Upper lobe of right lung (tissue), 1 donor: ENCODE results near the gene ANKRD44. TPM values are rescaled to one million over a fixed set of nuclear protein-coding genes. Genes with fewer than 3 reads are reported as not detected.
"Not testable (repeated sequence)": the region's sequence is repeated elsewhere in the genome, so short reads cannot be mapped to it uniquely, and the experiment has no call there.

Source experiments
- ATAC-seq: fragments of 200-7000 bp; cut with Tn5 transposase; one replicate; pipeline ENCODE4 v1.9.1; 2020; ENCODE audit warnings: mild to moderate bottlenecking, moderate library complexity
- DNase-seq: peaks from one replicate; pipeline ENCODE4 v3.0.0-alpha.2; 2020
- H3K27ac ChIP-seq: fragments of 200-600 bp; one replicate; pipeline ENCODE4 v1.8.0; 2022
- H3K27me3 ChIP-seq: fragments of 200-600 bp; one replicate; pipeline ENCODE4 v1.8.0; 2022; ENCODE audit warnings: mild to moderate bottlenecking
- H3K36me3 ChIP-seq: fragments of 200-600 bp; one replicate; pipeline ENCODE4 v1.8.0; 2022
- H3K4me1 ChIP-seq: fragments of 200-600 bp; one replicate; pipeline ENCODE4 v1.8.0; 2022
- H3K4me3 ChIP-seq: fragments of 200-600 bp; one replicate; pipeline ENCODE4 v1.8.0; 2022; ENCODE audit warnings: mild to moderate bottlenecking
- H3K9me3 ChIP-seq: fragments of 200-600 bp; one replicate; pipeline ENCODE4 v1.8.0; 2022
- intact Hi-C: fragments of 100-400 bp; cut with DNase I; formaldehyde crosslinking; loops from one replicate; pipeline ENCODE4 v1.11.0; 2022
- total RNA-seq: library from RNA; stranded (reverse); fragmentation: NEBNext Ultra II Directional; extraction: Animal tissue kit (Norgen Biotek cat#: 25700); gene quantifications from one replicate; pipeline ENCODE4 v1.2.1, GENCODE V29; 2021
- TF ChIP-seq, protein P1 (sequence below): fragments of 200-600 bp; IDR thresholded peaks from one replicate; pipeline ENCODE4 v1.8.0; 2022; ENCODE audit warnings: antibody characterized with exemption
- donor health status: DM: no; HTN: yes; CAD: no; lungs with severe emphysema.

The ANKRD44 gene
- total RNA-seq, 1 donor from 2014 or later = 51.4 TPM

DNA sequence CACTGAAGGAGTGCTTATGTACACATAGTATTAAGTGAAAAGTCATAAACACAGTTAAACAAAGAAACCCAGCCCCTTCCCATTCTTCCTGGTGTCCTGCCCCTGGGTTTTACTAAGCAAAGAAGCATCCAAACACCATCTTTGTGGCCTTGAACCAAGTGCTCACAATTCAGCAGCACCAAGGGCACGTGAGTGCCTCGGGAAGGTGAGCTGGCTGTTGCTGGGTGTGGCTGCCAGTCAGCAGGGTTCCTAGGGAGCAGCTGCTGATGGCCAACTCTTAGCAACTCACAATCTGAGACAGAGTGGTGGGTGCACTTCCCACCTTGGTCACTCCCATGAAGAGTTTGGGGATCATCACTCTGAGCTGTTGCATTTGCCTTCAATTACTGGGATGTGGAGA, 286.4 kb downstream of the ANKRD44 start:
- Histone ChIP-seq H3K4me1 (no peaks in the 10 kb centered on the region), H3K36me3 (peaks cover 18% of the 10 kb centered on the region), H3K27me3 (no peaks in the 10 kb centered on the region), H3K27ac (no peak overlapping the region), H3K9me3 (no peaks in the 10 kb centered on the region), H3K4me3 (no peak overlapping the region)
- ATAC-seq = no peak
- TF ChIP-seq, protein P1, sequence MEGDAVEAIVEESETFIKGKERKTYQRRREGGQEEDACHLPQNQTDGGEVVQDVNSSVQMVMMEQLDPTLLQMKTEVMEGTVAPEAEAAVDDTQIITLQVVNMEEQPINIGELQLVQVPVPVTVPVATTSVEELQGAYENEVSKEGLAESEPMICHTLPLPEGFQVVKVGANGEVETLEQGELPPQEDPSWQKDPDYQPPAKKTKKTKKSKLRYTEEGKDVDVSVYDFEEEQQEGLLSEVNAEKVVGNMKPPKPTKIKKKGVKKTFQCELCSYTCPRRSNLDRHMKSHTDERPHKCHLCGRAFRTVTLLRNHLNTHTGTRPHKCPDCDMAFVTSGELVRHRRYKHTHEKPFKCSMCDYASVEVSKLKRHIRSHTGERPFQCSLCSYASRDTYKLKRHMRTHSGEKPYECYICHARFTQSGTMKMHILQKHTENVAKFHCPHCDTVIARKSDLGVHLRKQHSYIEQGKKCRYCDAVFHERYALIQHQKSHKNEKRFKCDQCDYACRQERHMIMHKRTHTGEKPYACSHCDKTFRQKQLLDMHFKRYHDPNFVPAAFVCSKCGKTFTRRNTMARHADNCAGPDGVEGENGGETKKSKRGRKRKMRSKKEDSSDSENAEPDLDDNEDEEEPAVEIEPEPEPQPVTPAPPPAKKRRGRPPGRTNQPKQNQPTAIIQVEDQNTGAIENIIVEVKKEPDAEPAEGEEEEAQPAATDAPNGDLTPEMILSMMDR = no peak
- no peak for DNase-seq
- intact Hi-C loops = no loop called here

DNA sequence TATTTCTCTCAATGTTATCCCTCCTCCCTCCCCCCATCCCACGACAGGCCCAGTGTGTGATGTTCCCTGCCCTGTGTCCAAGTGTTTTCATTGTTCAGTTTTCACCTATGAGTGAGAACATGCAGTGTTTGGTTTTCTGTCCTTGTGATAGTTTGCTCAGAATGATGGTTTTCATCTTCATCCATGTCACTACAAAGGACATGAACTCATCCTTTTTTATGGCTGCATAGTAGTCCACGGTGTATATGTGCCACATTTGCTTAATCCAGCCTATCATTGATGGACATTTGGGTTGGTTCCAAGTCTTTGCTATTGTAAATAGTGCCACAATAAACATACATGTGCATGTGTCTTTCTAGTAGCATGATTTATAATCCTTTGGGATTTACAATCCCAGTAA, 289.7 kb downstream of the ANKRD44 start:
- H3K27ac ChIP-seq, intact Hi-C loops, DNase-seq, H3K4me1 ChIP-seq, ATAC-seq, H3K9me3 ChIP-seq, H3K4me3 ChIP-seq, H3K27me3 ChIP-seq: not testable (repeated sequence)
- peaks cover 18% of the 10 kb centered on the region for H3K36me3 ChIP-seq

DNA sequence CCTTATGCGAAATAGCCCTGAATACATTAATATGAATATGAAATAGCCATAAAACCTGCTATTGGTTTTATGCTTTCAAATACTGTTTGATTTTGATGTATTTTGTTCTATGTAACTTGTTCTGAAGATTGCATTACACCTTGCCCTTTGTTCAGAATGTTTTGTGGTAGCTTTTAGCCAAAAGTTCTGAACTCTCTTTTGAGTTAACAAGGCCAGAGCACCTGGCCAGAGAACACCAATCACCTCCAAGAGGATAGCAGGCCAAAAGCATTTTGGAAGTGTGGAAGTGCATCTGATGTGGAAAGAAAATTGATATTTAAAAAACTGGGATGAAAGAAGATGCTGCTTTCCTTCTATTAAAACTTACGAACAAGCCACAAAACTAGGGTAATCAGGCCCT, 297.5 kb downstream of the ANKRD44 start:
- intact Hi-C loops = loop anchor here (10.0 kb wide), 1 partner anchor 362 kb away; no protein-coding TSS in a partner anchor
- Histone ChIP-seq H3K9me3 (no peaks in the 10 kb centered on the region), H3K36me3 (peaks cover 20% of the 10 kb centered on the region), H3K4me1 (peaks cover 3% of the 10 kb centered on the region), H3K27me3 (no peaks in the 10 kb centered on the region), H3K4me3 (no peak overlapping the region), H3K27ac (no peak overlapping the region)
- TF ChIP-seq, protein P1 = no peak
- ATAC-seq = no peak
- no peak for DNase-seq

DNA sequence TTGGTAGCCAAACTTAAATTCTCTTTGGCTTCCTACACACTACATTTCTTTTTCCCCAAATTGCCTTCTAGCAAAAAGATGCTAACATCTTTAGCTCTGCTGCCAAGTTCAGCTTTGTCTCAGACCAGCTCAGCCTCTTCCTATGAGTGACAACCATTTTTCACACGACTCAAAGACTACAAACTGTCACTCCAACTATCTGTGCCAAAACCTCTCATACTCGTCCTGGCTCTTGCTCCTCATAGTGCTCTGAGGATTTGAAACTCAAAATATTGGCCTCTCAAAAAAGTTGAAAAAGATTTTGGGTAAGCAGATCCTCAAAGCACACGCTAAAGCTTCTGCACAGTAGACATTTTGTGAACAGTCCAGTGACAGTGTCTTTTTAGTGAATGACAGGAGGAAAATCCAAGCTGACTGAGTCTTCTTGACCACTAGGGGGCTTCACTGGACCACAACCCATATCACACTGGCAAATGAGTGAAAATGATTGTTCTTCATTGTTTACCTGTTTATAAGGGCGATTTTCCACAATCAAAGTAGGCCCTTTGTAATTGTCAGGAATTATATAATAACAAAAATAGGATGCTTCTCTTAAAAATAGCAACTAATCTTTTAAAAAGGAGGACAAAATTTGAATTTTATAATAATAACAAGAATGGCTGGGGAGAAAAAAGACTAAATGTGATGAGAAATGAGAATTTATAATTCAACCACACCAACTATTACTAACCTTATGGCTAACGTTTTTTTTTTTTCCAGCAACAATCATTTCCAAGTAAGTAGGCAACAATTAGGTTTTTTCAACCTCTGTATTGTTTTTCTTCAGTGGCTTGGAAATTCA, 298.6 kb downstream of the ANKRD44 start:
- TF ChIP-seq, protein P1 = peak; percentile 81
- peaks cover 3% of the 10 kb centered on the region for H3K4me1 ChIP-seq
- H3K27ac ChIP-seq = peak overlapping the region; percentile 2
- no peak overlapping the region for H3K4me3 ChIP-seq
- peak; percentile 71 for ATAC-seq
- intact Hi-C loops = loop anchor here (10.0 kb wide), 1 partner anchor 363 kb away; no protein-coding TSS in a partner anchor
- no peaks in the 10 kb centered on the region for H3K9me3 ChIP-seq
- H3K36me3 ChIP-seq = peaks cover 30% of the 10 kb centered on the region
- no peak for DNase-seq
- no peaks in the 10 kb centered on the region for H3K27me3 ChIP-seq

DNA sequence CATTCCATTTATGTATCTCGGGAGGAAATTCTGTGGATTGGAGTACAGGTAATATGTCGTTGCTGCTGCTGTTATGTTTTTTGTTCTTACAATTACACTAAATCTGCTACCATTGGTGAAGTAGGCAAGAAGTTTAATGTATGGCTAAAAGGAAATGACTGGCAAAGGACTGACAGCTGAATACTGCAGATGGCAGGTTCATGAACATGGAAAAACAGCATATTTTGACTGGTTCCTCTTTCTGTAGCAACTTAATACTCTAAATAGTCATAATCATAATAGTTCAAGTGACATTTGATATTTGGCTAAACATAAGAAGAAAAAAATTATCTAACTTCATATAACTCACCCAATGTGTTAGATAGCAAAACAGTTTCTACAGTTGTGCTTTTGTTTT, 299.6 kb downstream of the ANKRD44 start:
- H3K9me3 ChIP-seq = no peaks in the 10 kb centered on the region
- H3K4me1 ChIP-seq = peaks cover 3% of the 10 kb centered on the region
- ATAC-seq (no peak), DNase-seq (no peak)
- peaks cover 41% of the 10 kb centered on the region for H3K36me3 ChIP-seq
- no peak overlapping the region for H3K27ac ChIP-seq
- no peak overlapping the region for H3K4me3 ChIP-seq
- TF ChIP-seq, protein P1 = no peak
- no peaks in the 10 kb centered on the region for H3K27me3 ChIP-seq
- intact Hi-C loops = loop anchor here (10.0 kb wide), 1 partner anchor 364 kb away; no protein-coding TSS in a partner anchor
